HG02970 (cell line): ENCODE data around the gene IGSF11.

Source experiments
- ATAC-seq: cut with Tn5 transposase; IDR thresholded peaks from one replicate; pipeline ENCODE4 v1.9.1; 2021; ENCODE audit warnings: mild to moderate bottlenecking, moderate library complexity, moderate number of reproducible peaks; ENCODE audit not compliant: unreplicated experiment, low FRiP score

Gene IGSF11

GRCh38 chr3:118955914-118956556 lies 78.6 kb downstream of the IGSF11 start:
- no peak for ATAC-seq

GRCh38 chr3:118951089-118951488 lies 83.6 kb downstream of the IGSF11 start:
- ATAC-seq: no peak

GRCh38 chr3:118949113-118949760 lies 85.4 kb downstream of the IGSF11 start:
- ATAC-seq: no peak

GRCh38 chr3:118948146-118948545 lies 86.5 kb downstream of the IGSF11 start:
- ATAC-seq: no peak

- no peak for ATAC-seq
These were observed 88.2 kb downstream of the IGSF11 start for GRCh38 chr3:118946449-118946848.

- no peak for ATAC-seq
These were observed 88.8 kb downstream of the IGSF11 start for GRCh38 chr3:118945834-118946233.

GRCh38 chr3:118943597-118943996 lies 91.0 kb downstream of the IGSF11 start:
- ATAC-seq: no peak

GRCh38 chr3:118942671-118943070 lies 92.0 kb downstream of the IGSF11 start:
- no peak for ATAC-seq

- no peak for ATAC-seq
These were observed 92.5 kb downstream of the IGSF11 start for GRCh38 chr3:118942195-118942594.

GRCh38 chr3:118941236-118941635 lies 93.4 kb downstream of the IGSF11 start:
- ATAC-seq: no peak

GRCh38 chr3:118938183-118938961 lies 96.3 kb downstream of the IGSF11 start:
- no peak for ATAC-seq

GRCh38 chr3:118936811-118937210 lies 97.8 kb downstream of the IGSF11 start:
- no peak for ATAC-seq

GRCh38 chr3:118932822-118933558 lies 101.7 kb downstream of the IGSF11 start:
- no peak for ATAC-seq

- ATAC-seq: no peak
These were observed 102.7 kb downstream of the IGSF11 start for GRCh38 chr3:118931996-118932395.

- ATAC-seq: no peak
These were observed 107.2 kb downstream of the IGSF11 start for GRCh38 chr3:118927449-118927848.

- no peak for ATAC-seq
These were observed 122.5 kb downstream of the IGSF11 start for GRCh38 chr3:118912188-118912587.

GRCh38 chr3:118910332-118910731 lies 124.3 kb downstream of the IGSF11 start:
- ATAC-seq: no peak

GRCh38 chr3:118909763-118910162 lies 124.9 kb downstream of the IGSF11 start:
- ATAC-seq: no peak

- ATAC-seq: no peak
These were observed 126.7 kb downstream of the IGSF11 start for GRCh38 chr3:118907909-118908308.

- ATAC-seq: no peak
These were observed 133.7 kb downstream of the IGSF11 start for GRCh38 chr3:118900737-118901525.
